PFSK-1 (cell line): ENCODE data around the gene HEG1.

Experiments used
- FOXP2 ChIP-seq: optimal IDR thresholded peaks from 2 replicates; pipeline ENCODE3; 2011; ENCODE audit warnings: borderline replicate concordance, control low read depth, inconsistent platforms; ENCODE audit not compliant: insufficient read depth; ENCODE audit errors: extremely low read length, extremely low read depth
- POLR2AphosphoS5 ChIP-seq: IDR thresholded peaks from 2 replicates; pipeline ENCODE4 v1.6.1; 2012; ENCODE audit warnings: low read depth, mild to moderate bottlenecking, control low read depth, low read length, moderate library complexity
- REST ChIP-seq, 2 experiments: IDR thresholded peaks; 2 replicates each; pipeline versions ENCODE4 v1.6.1 to v1.8.0; 2011 to 2012; ENCODE audit warnings: low read depth in 2 of 2, low read length in 2 of 2, control low read depth in 1 of 2, inconsistent platforms in 1 of 2, mild to moderate bottlenecking in 1 of 2, moderate library complexity in 1 of 2; ENCODE audit not compliant: insufficient read depth in 1 of 2
- SIN3A ChIP-seq: IDR thresholded peaks from 2 replicates; pipeline ENCODE4 v1.6.1; 2012; ENCODE audit warnings: mild to moderate bottlenecking, low read length, moderate library complexity, borderline replicate concordance; ENCODE audit not compliant: insufficient read depth
- TAF1 ChIP-seq: IDR thresholded peaks from 2 replicates; pipeline ENCODE4 v1.6.1; 2012; ENCODE audit warnings: low read length, control low read depth, borderline replicate concordance; ENCODE audit not compliant: insufficient read depth

The HEG1 gene

GRCh38 chr3:124926426-124927101, 129.2 kb downstream of the HEG1 start:
- no peak for TF ChIP-seq REST (IDR thresholded peaks at IDR 0.05; ENCODE audit: insufficient read depth in 1 of 2, low read depth in 2 of 2, low read length in 2 of 2)
- TF ChIP-seq TAF1: no peak
- no peak for TF ChIP-seq SIN3A
- TF ChIP-seq FOXP2: no peak
- TF ChIP-seq POLR2AphosphoS5: no peak

- TF ChIP-seq SIN3A (no peak), TAF1 (no peak), FOXP2 (no peak), POLR2AphosphoS5 (no peak), REST (IDR thresholded peaks at IDR 0.05; ENCODE audit: insufficient read depth in 1 of 2, low read depth in 2 of 2, low read length in 2 of 2) (no peak)
Measured at GRCh38 chr3:124924741-124925140, 131.1 kb downstream of the HEG1 start.

- TF ChIP-seq REST (IDR thresholded peaks at IDR 0.05; ENCODE audit: insufficient read depth in 1 of 2, low read depth in 2 of 2, low read length in 2 of 2) (no peak), SIN3A (no peak), FOXP2 (no peak), POLR2AphosphoS5 (no peak), TAF1 (no peak)
Measured at GRCh38 chr3:124923833-124924232, 132.0 kb downstream of the HEG1 start.

- TF ChIP-seq REST (IDR thresholded peaks at IDR 0.05; ENCODE audit: insufficient read depth in 1 of 2, low read depth in 2 of 2, low read length in 2 of 2) (no peak), TAF1 (no peak), FOXP2 (no peak), POLR2AphosphoS5 (no peak), SIN3A (no peak)
Measured at GRCh38 chr3:124920718-124921117, 135.1 kb downstream of the HEG1 start.

- no peak for TF ChIP-seq REST (IDR thresholded peaks at IDR 0.05; ENCODE audit: insufficient read depth in 1 of 2, low read depth in 2 of 2, low read length in 2 of 2)
- TF ChIP-seq TAF1: no peak
- no peak for TF ChIP-seq SIN3A
- TF ChIP-seq POLR2AphosphoS5: no peak
- no peak for TF ChIP-seq FOXP2
Measured at GRCh38 chr3:124919756-124920155, 136.0 kb downstream of the HEG1 start.
